ENCODE data around the gene CISD3. TPM values are rescaled to one million over a fixed set of nuclear protein-coding genes. Genes with fewer than 3 reads are reported as not detected.

The CISD3 gene
- total and polyA plus RNA-seq, 2 experiments from 2014 or later, result 0.94 to 8.9 TPM

GRCh38 chr17:38777641-38778250 lies 47.6 kb downstream of the CISD3 start (continued):
- TF ChIP-seq, protein P1, sequence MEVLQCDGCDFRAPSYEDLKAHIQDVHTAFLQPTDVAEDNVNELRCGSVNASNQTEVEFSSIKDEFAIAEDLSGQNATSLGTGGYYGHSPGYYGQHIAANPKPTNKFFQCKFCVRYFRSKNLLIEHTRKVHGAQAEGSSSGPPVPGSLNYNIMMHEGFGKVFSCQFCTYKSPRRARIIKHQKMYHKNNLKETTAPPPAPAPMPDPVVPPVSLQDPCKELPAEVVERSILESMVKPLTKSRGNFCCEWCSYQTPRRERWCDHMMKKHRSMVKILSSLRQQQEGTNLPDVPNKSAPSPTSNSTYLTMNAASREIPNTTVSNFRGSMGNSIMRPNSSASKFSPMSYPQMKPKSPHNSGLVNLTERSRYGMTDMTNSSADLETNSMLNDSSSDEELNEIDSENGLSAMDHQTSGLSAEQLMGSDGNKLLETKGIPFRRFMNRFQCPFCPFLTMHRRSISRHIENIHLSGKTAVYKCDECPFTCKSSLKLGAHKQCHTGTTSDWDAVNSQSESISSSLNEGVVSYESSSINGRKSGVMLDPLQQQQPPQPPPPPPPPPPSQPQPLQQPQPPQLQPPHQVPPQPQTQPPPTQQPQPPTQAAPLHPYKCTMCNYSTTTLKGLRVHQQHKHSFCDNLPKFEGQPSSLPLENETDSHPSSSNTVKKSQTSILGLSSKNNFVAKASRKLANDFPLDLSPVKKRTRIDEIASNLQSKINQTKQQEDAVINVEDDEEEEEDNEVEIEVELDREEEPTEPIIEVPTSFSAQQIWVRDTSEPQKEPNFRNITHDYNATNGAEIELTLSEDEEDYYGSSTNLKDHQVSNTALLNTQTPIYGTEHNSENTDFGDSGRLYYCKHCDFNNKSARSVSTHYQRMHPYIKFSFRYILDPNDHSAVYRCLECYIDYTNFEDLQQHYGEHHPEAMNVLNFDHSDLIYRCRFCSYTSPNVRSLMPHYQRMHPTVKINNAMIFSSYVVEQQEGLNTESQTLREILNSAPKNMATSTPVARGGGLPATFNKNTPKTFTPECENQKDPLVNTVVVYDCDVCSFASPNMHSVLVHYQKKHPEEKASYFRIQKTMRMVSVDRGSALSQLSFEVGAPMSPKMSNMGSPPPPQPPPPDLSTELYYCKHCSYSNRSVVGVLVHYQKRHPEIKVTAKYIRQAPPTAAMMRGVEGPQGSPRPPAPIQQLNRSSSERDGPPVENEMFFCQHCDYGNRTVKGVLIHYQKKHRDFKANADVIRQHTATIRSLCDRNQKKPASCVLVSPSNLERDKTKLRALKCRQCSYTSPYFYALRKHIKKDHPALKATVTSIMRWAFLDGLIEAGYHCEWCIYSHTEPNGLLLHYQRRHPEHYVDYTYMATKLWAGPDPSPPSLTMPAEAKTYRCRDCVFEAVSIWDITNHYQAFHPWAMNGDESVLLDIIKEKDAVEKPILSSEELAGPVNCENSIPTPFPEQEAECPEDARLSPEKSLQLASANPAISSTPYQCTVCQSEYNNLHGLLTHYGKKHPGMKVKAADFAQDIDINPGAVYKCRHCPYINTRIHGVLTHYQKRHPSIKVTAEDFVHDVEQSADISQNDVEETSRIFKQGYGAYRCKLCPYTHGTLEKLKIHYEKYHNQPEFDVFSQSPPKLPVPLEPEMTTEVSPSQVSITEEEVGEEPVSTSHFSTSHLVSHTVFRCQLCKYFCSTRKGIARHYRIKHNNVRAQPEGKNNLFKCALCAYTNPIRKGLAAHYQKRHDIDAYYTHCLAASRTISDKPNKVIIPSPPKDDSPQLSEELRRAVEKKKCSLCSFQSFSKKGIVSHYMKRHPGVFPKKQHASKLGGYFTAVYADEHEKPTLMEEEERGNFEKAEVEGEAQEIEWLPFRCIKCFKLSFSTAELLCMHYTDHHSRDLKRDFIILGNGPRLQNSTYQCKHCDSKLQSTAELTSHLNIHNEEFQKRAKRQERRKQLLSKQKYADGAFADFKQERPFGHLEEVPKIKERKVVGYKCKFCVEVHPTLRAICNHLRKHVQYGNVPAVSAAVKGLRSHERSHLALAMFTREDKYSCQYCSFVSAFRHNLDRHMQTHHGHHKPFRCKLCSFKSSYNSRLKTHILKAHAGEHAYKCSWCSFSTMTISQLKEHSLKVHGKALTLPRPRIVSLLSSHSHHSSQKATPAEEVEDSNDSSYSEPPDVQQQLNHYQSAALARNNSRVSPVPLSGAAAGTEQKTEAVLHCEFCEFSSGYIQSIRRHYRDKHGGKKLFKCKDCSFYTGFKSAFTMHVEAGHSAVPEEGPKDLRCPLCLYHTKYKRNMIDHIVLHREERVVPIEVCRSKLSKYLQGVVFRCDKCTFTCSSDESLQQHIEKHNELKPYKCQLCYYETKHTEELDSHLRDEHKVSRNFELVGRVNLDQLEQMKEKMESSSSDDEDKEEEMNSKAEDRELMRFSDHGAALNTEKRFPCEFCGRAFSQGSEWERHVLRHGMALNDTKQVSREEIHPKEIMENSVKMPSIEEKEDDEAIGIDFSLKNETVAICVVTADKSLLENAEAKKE (CRISPR knock-in tag; IDR thresholded peaks at IDR 0.05), result no peak
- TF ChIP-seq EZH2phosphoT487 (IDR thresholded peaks at IDR 0.05; ENCODE audit: unreplicated experiment), result no peak
- TF ChIP-seq EZH2 (IDR thresholded peaks at IDR 0.05; ENCODE audit: low read depth, unreplicated experiment), result no peak
- no peak for TF ChIP-seq ZNF114 (CRISPR knock-in tag; IDR thresholded peaks at IDR 0.05)
- TF ChIP-seq, protein P2, sequence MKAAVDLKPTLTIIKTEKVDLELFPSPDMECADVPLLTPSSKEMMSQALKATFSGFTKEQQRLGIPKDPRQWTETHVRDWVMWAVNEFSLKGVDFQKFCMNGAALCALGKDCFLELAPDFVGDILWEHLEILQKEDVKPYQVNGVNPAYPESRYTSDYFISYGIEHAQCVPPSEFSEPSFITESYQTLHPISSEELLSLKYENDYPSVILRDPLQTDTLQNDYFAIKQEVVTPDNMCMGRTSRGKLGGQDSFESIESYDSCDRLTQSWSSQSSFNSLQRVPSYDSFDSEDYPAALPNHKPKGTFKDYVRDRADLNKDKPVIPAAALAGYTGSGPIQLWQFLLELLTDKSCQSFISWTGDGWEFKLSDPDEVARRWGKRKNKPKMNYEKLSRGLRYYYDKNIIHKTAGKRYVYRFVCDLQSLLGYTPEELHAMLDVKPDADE (IDR thresholded peaks at IDR 0.05), result no peak
- TF ChIP-seq NANOG (IDR thresholded peaks at IDR 0.05; ENCODE audit: borderline replicate concordance), result no peak
- TF ChIP-seq JUNB (IDR thresholded peaks at IDR 0.05; ENCODE audit: unreplicated experiment), result no peak
- no peak for TF ChIP-seq CTCF (conservative IDR thresholded peaks at IDR 0.05; ENCODE audit: low read depth in 2 of 2)
- no peak for TF ChIP-seq STAT1 (IDR thresholded peaks at IDR 0.05; ENCODE audit: unreplicated experiment)
- no peak for TF ChIP-seq ZNF331 (CRISPR knock-in tag; IDR thresholded peaks at IDR 0.05; ENCODE audit: low read depth)
- TF ChIP-seq POLR2AphosphoS5 (IDR thresholded peaks at IDR 0.05; ENCODE audit: low read depth), result no peak
- TF ChIP-seq CREB1 (CRISPR knock-in tag; IDR thresholded peaks at IDR 0.05; ENCODE audit: low read depth), result no peak
